ENCODE results near the gene GPRIN3. TPM values are rescaled to one million over a fixed set of nuclear protein-coding genes. Genes with fewer than 3 reads are reported as not detected.
A peak's percentile ranks its signal among the peaks of the same experiment; 100 is the strongest.
"Not testable (repeated sequence)": the region's sequence is repeated elsewhere in the genome, so short reads cannot be mapped to it uniquely, and the experiment has no call there.

GPRIN3 gene
- polyA plus RNA-seq, 1 donor = 3.3 TPM

- DNase-seq = no peak
Measured at GRCh38 chr4:89254847-89255246, 52.8 kb downstream of the GPRIN3 start.

- not testable (repeated sequence) for DNase-seq
Measured at GRCh38 chr4:89254347-89254746, 53.3 kb downstream of the GPRIN3 start.

GRCh38 chr4:89253935-89254334, 53.7 kb downstream of the GPRIN3 start:
- DNase-seq = no peak

GRCh38 chr4:89253311-89253710, 54.3 kb downstream of the GPRIN3 start:
- DNase-seq = no peak

- no peak for DNase-seq
Measured at GRCh38 chr4:89251396-89251795, 56.2 kb downstream of the GPRIN3 start.

- no peak for DNase-seq
Measured at GRCh38 chr4:89249716-89250361, 57.8 kb downstream of the GPRIN3 start.

GRCh38 chr4:89249313-89249712, 58.3 kb downstream of the GPRIN3 start:
- DNase-seq = no peak

- DNase-seq = no peak
Measured at GRCh38 chr4:89248879-89249281, 58.7 kb downstream of the GPRIN3 start.

- DNase-seq = no peak
Measured at GRCh38 chr4:89247951-89248350, 59.6 kb downstream of the GPRIN3 start.

GRCh38 chr4:89245459-89245858, 62.1 kb downstream of the GPRIN3 start:
- DNase-seq = no peak

GRCh38 chr4:89243733-89244252, 63.8 kb downstream of the GPRIN3 start:
- DNase-seq = no peak

- DNase-seq = peak; percentile 29
Measured at GRCh38 chr4:89242864-89243732, 64.5 kb downstream of the GPRIN3 start.

GRCh38 chr4:89242216-89242615, 65.4 kb downstream of the GPRIN3 start:
- DNase-seq = no peak

- DNase-seq = no peak
Measured at GRCh38 chr4:89230271-89230670, 77.3 kb downstream of the GPRIN3 start.

- peak; percentile 76 for DNase-seq
Measured at GRCh38 chr4:89226665-89227574, 80.7 kb downstream of the GPRIN3 start.

- DNase-seq = no peak
Measured at GRCh38 chr4:89222170-89222569, 85.4 kb downstream of the GPRIN3 start.

GRCh38 chr4:89221167-89221867, 86.3 kb downstream of the GPRIN3 start:
- DNase-seq = no peak

GRCh38 chr4:89218587-89218986, 89.0 kb downstream of the GPRIN3 start:
- DNase-seq = no peak

- no peak for DNase-seq
Measured at GRCh38 chr4:89217604-89218003, 90.0 kb downstream of the GPRIN3 start.

- DNase-seq = no peak
Measured at GRCh38 chr4:89216866-89217265, 90.7 kb downstream of the GPRIN3 start.

GRCh38 chr4:89216422-89216821, 91.2 kb downstream of the GPRIN3 start:
- DNase-seq = no peak

- no peak for DNase-seq
Measured at GRCh38 chr4:89215736-89216135, 91.9 kb downstream of the GPRIN3 start.
